Esophagus (tissue), 2 donors: ENCODE measurements around the gene ELFN2. TPM values are rescaled to one million over a fixed set of nuclear protein-coding genes. Genes with fewer than 3 reads are reported as not detected.

Experiments used
- H3K27ac ChIP-seq, 2 donors: one replicate each; pipeline ENCODE4 v1.5.1; 2013; ENCODE audit warnings: low read depth in 2 of 2, mild to moderate bottlenecking in 2 of 2, inconsistent platforms in 1 of 2, low read length in 1 of 2, moderate library complexity in 1 of 2
- H3K27me3 ChIP-seq, 2 donors: one replicate each; pipeline ENCODE4 v1.6.1; 2013; ENCODE audit warnings: low read length in 2 of 2, control low read depth in 1 of 2, mild to moderate bottlenecking in 1 of 2; ENCODE audit not compliant: insufficient read depth in 2 of 2, control insufficient read depth in 1 of 2
- H3K36me3 ChIP-seq, 2 donors: one replicate each; pipeline ENCODE4 v1.6.1; 2013; ENCODE audit warnings: low read length in 1 of 2; ENCODE audit not compliant: control insufficient read depth in 2 of 2, insufficient read depth in 2 of 2
- H3K4me1 ChIP-seq, 2 donors: one replicate each; pipeline ENCODE4 v1.6.1; 2013; ENCODE audit warnings: low read length in 1 of 2; ENCODE audit not compliant: control insufficient read depth in 2 of 2, insufficient read depth in 2 of 2
- H3K4me3 ChIP-seq, 2 donors: one replicate each; pipeline ENCODE4 v1.5.1; 2013; ENCODE audit warnings: low read length in 2 of 2, mild to moderate bottlenecking in 2 of 2, low read depth in 1 of 2, moderate library complexity in 1 of 2
- H3K9me3 ChIP-seq, 2 donors: one replicate each; pipeline ENCODE4 v1.6.1; 2013; ENCODE audit warnings: mild to moderate bottlenecking in 2 of 2, low read depth in 1 of 2, low read length in 1 of 2, moderate library complexity in 1 of 2; ENCODE audit not compliant: control insufficient read depth in 2 of 2, insufficient read depth in 1 of 2
- WGBS, 2 donors: extraction: QIAGEN DNeasy Blood & Tissue Kit; methylation state at CpG; one replicate each; pipeline ENCODE4 v1.1.7; 2013; 5-methylcytosine and 5-hydroxymethylcytosine counted together
- polyA plus RNA-seq, 2 donors: library from polyadenylated mRNA; stranded (reverse); fragments of 200-250 nt; gene quantifications; one replicate each; pipeline ENCODE4 v1.2.3, GENCODE V29; 2013
- donor health status: healthy with polysubstance abuse.
- donor health status: Bipolar disorder and iron deficiency.

The ELFN2 gene
- polyA plus RNA-seq, 2 donors = 0.01 to 0.02 TPM

- peaks cover 0 to 3% of the 10 kb centered on the region in 2 donors for H3K27me3 ChIP-seq
- H3K4me3 ChIP-seq = no peak overlapping the region
- 70 to 72% methylated on average over 7 of the region's 7 CpGs for WGBS, 2 donors
Measured at GRCh38 chr22:37443977-37444376, 16.7 kb upstream of the ELFN2 start.

GRCh38 chr22:37443086-37443485 is 15.8 kb upstream of the ELFN2 start:
- Histone ChIP-seq H3K27ac (no peak overlapping the region), H3K27me3 (peaks cover 0 to 3% of the 10 kb centered on the region in 2 donors), H3K4me3 (no peak overlapping the region), H3K4me1 (no peaks in the 10 kb centered on the region), H3K9me3 (peaks cover 0 to 8% of the 10 kb centered on the region in 2 donors), H3K36me3 (no peaks in the 10 kb centered on the region)
- 86% methylated on average over 7 of the region's 7 CpGs for WGBS, 2 donors

More at GRCh38 chr22:37443977-37444376, 16.7 kb upstream of the ELFN2 start:
- peaks cover 0 to 8% of the 10 kb centered on the region in 2 donors for H3K9me3 ChIP-seq
- H3K27ac ChIP-seq = no peak overlapping the region
- H3K36me3 ChIP-seq = no peaks in the 10 kb centered on the region
- H3K4me1 ChIP-seq = no peaks in the 10 kb centered on the region

DNA sequence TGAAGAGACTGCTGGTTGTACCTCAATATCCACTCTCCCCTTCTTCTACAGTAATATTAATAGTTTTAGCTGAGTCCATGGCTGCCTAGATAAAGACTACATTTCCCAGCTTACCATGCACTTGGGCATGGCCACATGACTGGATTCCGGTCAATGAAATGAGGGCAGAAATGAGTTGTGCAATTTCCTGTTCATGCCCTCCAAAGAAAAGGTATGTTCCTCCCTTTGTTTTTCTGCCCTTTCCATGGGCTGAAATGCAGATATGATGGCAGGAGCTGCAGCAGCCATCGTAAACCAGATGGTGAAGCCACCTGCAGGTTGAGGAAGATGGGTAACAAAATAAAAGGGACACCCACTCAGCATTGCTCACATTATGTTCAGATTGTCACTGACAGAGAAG is 15.3 kb upstream of the ELFN2 start:
- Histone ChIP-seq H3K36me3 (no peaks in the 10 kb centered on the region), H3K4me1 (no peaks in the 10 kb centered on the region), H3K27me3 (peaks cover 0 to 3% of the 10 kb centered on the region in 2 donors), H3K4me3 (no peak overlapping the region), H3K27ac (no peak overlapping the region), H3K9me3 (peaks cover 0 to 8% of the 10 kb centered on the region in 2 donors)
- 81 to 82% methylated on average over 2 of the region's 2 CpGs for WGBS, 2 donors

DNA sequence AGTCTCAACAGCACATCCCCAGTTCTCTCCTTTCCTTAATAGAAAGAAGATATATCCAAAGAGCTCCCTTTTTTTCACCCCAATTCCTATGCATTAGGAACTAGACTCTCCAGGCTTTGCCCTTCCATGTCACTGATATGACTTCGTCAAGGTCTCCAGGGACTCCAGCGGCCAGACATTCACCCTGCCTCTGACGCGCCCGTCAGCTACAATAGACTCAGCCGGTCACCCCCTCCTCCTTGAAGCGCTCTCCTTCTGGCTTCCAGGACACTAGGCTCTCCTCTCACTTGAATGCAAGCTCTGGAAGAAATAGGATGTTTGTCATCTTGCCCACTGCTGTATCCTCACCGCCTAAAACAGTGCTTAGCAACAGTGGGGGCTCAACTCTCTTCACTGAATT is 14.9 kb upstream of the ELFN2 start:
- Histone ChIP-seq H3K27ac (no peak overlapping the region), H3K4me3 (no peak overlapping the region), H3K9me3 (peaks cover 0 to 8% of the 10 kb centered on the region in 2 donors), H3K4me1 (no peaks in the 10 kb centered on the region), H3K36me3 (no peaks in the 10 kb centered on the region), H3K27me3 (peaks cover 0 to 3% of the 10 kb centered on the region in 2 donors)
- WGBS, 2 donors = 66 to 68% methylated on average over 8 of the region's 8 CpGs

GRCh38 chr22:37440875-37441274 is 13.6 kb upstream of the ELFN2 start:
- H3K9me3 ChIP-seq = peaks cover 0 to 8% of the 10 kb centered on the region in 2 donors

GRCh38 chr22:37439347-37439746 is 12.1 kb upstream of the ELFN2 start:
- Histone ChIP-seq H3K4me1 (no peaks in the 10 kb centered on the region), H3K27me3 (peaks cover 0 to 3% of the 10 kb centered on the region in 2 donors), H3K27ac (no peak overlapping the region), H3K4me3 (no peak overlapping the region), H3K9me3 (peaks cover 0 to 8% of the 10 kb centered on the region in 2 donors), H3K36me3 (no peaks in the 10 kb centered on the region)
- 67 to 71% methylated on average over 5 of the region's 5 CpGs for WGBS, 2 donors

More at GRCh38 chr22:37440875-37441274, 13.6 kb upstream of the ELFN2 start:
- Histone ChIP-seq H3K27me3 (peaks cover 0 to 3% of the 10 kb centered on the region in 2 donors), H3K27ac (no peak overlapping the region), H3K36me3 (no peaks in the 10 kb centered on the region), H3K4me3 (no peak overlapping the region), H3K4me1 (no peaks in the 10 kb centered on the region)
- WGBS, 2 donors = 83 to 87% methylated on average over 4 of the region's 4 CpGs

- Histone ChIP-seq H3K27me3 (peaks cover 0 to under 1% of the 10 kb centered on the region in 2 donors), H3K36me3 (no peaks in the 10 kb centered on the region), H3K4me3 (no peak overlapping the region), H3K9me3 (peaks cover 0 to 8% of the 10 kb centered on the region in 2 donors), H3K27ac (no peak overlapping the region), H3K4me1 (no peaks in the 10 kb centered on the region)
- 89 to 92% methylated on average over 5 of the region's 5 CpGs for WGBS, 2 donors
Measured at GRCh38 chr22:37435970-37436603, 8.8 kb upstream of the ELFN2 start.

- H3K27me3 ChIP-seq = no peaks in the 10 kb centered on the region
- no peak overlapping the region for H3K4me3 ChIP-seq
- H3K27ac ChIP-seq = no peak overlapping the region
- 50 to 56% methylated on average over 11 of the region's 11 CpGs for WGBS, 2 donors
- H3K9me3 ChIP-seq = peaks cover 0 to 2% of the 10 kb centered on the region in 2 donors
- no peaks in the 10 kb centered on the region for H3K4me1 ChIP-seq
- no peaks in the 10 kb centered on the region for H3K36me3 ChIP-seq
Measured at GRCh38 chr22:37433786-37434185, 6.5 kb upstream of the ELFN2 start.

DNA sequence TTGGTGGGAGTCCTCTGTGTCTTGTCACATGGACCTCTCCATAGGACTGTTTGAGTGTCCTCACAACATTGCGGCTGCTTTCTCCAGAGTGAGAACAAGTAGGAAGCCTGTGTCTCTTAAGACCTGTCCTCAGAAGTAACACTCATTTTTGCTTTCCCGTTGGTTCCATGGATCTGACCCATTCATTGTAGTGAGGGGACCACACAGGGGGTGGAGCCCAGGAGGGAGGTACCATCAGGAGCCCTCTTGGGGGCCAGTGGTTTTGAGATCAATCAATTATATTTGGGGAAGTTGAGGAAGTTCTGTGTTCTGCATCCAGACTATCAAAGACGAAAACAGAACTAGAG is 5.4 kb upstream of the ELFN2 start:
- Histone ChIP-seq H3K27me3 (peaks cover 0 to 9% of the 10 kb centered on the region in 2 donors), H3K36me3 (no peaks in the 10 kb centered on the region)
- 92 to 93% methylated on average over 3 of the region's 3 CpGs for WGBS, 2 donors

More for the DNA sequence above, 5.4 kb upstream of the ELFN2 start:
- no peaks in the 10 kb centered on the region for H3K4me1 ChIP-seq
- H3K27ac ChIP-seq = no peak overlapping the region
- H3K4me3 ChIP-seq = no peak overlapping the region
- H3K9me3 ChIP-seq = peaks cover 0 to 2% of the 10 kb centered on the region in 2 donors
